Stimulated activated CD8-positive, alpha-beta memory T cell treated with anti-CD3 and anti-CD28 coated beads, Interleukin-15, amount 100 ng/mL, for 24 hours (primary cell): ENCODE results near the gene PRKG1.
"Not testable (repeated sequence)": the region's sequence is repeated elsewhere in the genome, so short reads cannot be mapped to it uniquely, and the experiment has no call there.

ENCODE experiments used
- DNase-seq: peaks from one replicate; pipeline ENCODE4 v3.0.0-alpha.2; 2020; ENCODE audit warnings: low read depth

Gene PRKG1

GRCh38 chr10:51170518-51171245 lies 96.4 kb downstream of the PRKG1 start:
- DNase-seq, result no peak

- no peak for DNase-seq
Measured at GRCh38 chr10:51171946-51172345, 97.7 kb downstream of the PRKG1 start.

- DNase-seq, result no peak
Measured at GRCh38 chr10:51176976-51177695, 102.8 kb downstream of the PRKG1 start.

GRCh38 chr10:51178634-51179033 lies 104.3 kb downstream of the PRKG1 start:
- DNase-seq, result no peak

- DNase-seq, result no peak
Measured at GRCh38 chr10:51180141-51180540, 105.9 kb downstream of the PRKG1 start.

- DNase-seq, result no peak
Measured at GRCh38 chr10:51183783-51184182, 109.5 kb downstream of the PRKG1 start.

GRCh38 chr10:51186361-51186760 lies 112.1 kb downstream of the PRKG1 start:
- no peak for DNase-seq

GRCh38 chr10:51188008-51188407 lies 113.7 kb downstream of the PRKG1 start:
- DNase-seq, result no peak

- no peak for DNase-seq
Measured at GRCh38 chr10:51188866-51189265, 114.6 kb downstream of the PRKG1 start.

- no peak for DNase-seq
Measured at GRCh38 chr10:51196508-51197175, 122.4 kb downstream of the PRKG1 start.

- no peak for DNase-seq
Measured at GRCh38 chr10:51198170-51198569, 123.9 kb downstream of the PRKG1 start.

- DNase-seq, result no peak
Measured at GRCh38 chr10:51201947-51202346, 127.7 kb downstream of the PRKG1 start.

GRCh38 chr10:51203359-51203758 lies 129.1 kb downstream of the PRKG1 start:
- no peak for DNase-seq

GRCh38 chr10:51204066-51204465 lies 129.8 kb downstream of the PRKG1 start:
- DNase-seq, result no peak

GRCh38 chr10:51204701-51205100 lies 130.4 kb downstream of the PRKG1 start:
- DNase-seq, result no peak

GRCh38 chr10:51206500-51206899 lies 132.2 kb downstream of the PRKG1 start:
- DNase-seq, result no peak

GRCh38 chr10:51212937-51213336 lies 138.7 kb downstream of the PRKG1 start:
- not testable (repeated sequence) for DNase-seq

- no peak for DNase-seq
Measured at GRCh38 chr10:51214207-51215196, 140.2 kb downstream of the PRKG1 start.

GRCh38 chr10:51215951-51216834 lies 141.9 kb downstream of the PRKG1 start:
- DNase-seq, result no peak

GRCh38 chr10:51217505-51217904 lies 143.2 kb downstream of the PRKG1 start:
- no peak for DNase-seq

GRCh38 chr10:51224671-51225161 lies 150.4 kb downstream of the PRKG1 start:
- DNase-seq, result no peak
